Neural progenitor cell (in vitro differentiated cells): ENCODE results near the gene BMPER.

Experiments used
- EZH2phosphoT487 ChIP-seq: fragments of 200-600 bp; sonication (generic); IDR thresholded peaks from 2 replicates; pipeline ENCODE4 v1.6.1; 2017; ENCODE audit warnings: antibody characterized with exemption
- TF ChIP-seq, protein P1 (sequence below): fragments of 200-600 bp; sonication (generic); IDR thresholded peaks from 2 replicates; pipeline ENCODE4 v1.5.1; 2017; ENCODE audit warnings: antibody characterized with exemption, mild to moderate bottlenecking

GRCh38 chr7:33888166-33888565 is 17.2 kb upstream of the BMPER start:
- TF ChIP-seq, protein P1, sequence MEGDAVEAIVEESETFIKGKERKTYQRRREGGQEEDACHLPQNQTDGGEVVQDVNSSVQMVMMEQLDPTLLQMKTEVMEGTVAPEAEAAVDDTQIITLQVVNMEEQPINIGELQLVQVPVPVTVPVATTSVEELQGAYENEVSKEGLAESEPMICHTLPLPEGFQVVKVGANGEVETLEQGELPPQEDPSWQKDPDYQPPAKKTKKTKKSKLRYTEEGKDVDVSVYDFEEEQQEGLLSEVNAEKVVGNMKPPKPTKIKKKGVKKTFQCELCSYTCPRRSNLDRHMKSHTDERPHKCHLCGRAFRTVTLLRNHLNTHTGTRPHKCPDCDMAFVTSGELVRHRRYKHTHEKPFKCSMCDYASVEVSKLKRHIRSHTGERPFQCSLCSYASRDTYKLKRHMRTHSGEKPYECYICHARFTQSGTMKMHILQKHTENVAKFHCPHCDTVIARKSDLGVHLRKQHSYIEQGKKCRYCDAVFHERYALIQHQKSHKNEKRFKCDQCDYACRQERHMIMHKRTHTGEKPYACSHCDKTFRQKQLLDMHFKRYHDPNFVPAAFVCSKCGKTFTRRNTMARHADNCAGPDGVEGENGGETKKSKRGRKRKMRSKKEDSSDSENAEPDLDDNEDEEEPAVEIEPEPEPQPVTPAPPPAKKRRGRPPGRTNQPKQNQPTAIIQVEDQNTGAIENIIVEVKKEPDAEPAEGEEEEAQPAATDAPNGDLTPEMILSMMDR: no peak
- TF ChIP-seq EZH2phosphoT487: no peak
